Spinal cord (tissue), 10 donors: ENCODE results near the gene PLA2G4D. TPM values are rescaled to one million over a fixed set of nuclear protein-coding genes. Genes with fewer than 3 reads are reported as not detected.

Experiments used
- DNase-seq, 6 donors: peaks; one replicate each; pipeline versions ENCODE4 v3.0.0 to v3.0.0-alpha.2; 2013 to 2015; ENCODE audit warnings: low spot score in 6 of 6, low read depth in 4 of 6
- H3K27ac ChIP-seq: one replicate; pipeline ENCODE4 v1.5.1; 2013; ENCODE audit warnings: low read depth, low read length, control low read depth
- H3K27me3 ChIP-seq: one replicate; pipeline ENCODE4 v1.6.1; 2013; ENCODE audit warnings: low read length; ENCODE audit not compliant: control insufficient read depth, insufficient read depth
- H3K36me3 ChIP-seq: one replicate; pipeline ENCODE4 v1.6.1; 2013; ENCODE audit warnings: low read length; ENCODE audit not compliant: control insufficient read depth, insufficient read depth
- H3K4me1 ChIP-seq: one replicate; pipeline ENCODE4 v1.6.1; 2013; ENCODE audit warnings: low read length; ENCODE audit not compliant: control insufficient read depth, insufficient read depth
- H3K4me3 ChIP-seq: one replicate; pipeline ENCODE4 v1.5.1; 2013; ENCODE audit warnings: low read depth, low read length, control low read depth
- H3K9me3 ChIP-seq: one replicate; pipeline ENCODE4 v1.6.1; 2013; ENCODE audit warnings: low read length; ENCODE audit not compliant: control insufficient read depth, insufficient read depth
- WGBS: methylation state at CpG from one replicate; pipeline ENCODE4 v1.1.5; 2013; ENCODE audit warnings: missing lambda C conversion rate; ENCODE audit not compliant: insufficient coverage; 5-methylcytosine and 5-hydroxymethylcytosine counted together
- polyA plus RNA-seq, 2 donors: library from polyadenylated mRNA; unstranded; fragments of 120-200 nt; gene quantifications; one replicate each; pipeline ENCODE4 v1.2.1, GENCODE V29; 2013; ENCODE audit not compliant: insufficient read length in 2 of 2
- total RNA-seq, 2 donors: library from RNA; depleted of rRNA in 1 of 2; stranded (reverse); fragments of 120-200 nt in 1 of 2; fragments of >200 nt in 1 of 2; gene quantifications; one replicate each; pipeline versions ENCODE4 v1.2.3 to v1.2.4, GENCODE V29; 2013 to 2014
- donor health status: healthy.

Gene PLA2G4D
- total and polyA plus RNA-seq, 4 donors, result 0.06 to 0.26 (median 0.10) TPM

DNA sequence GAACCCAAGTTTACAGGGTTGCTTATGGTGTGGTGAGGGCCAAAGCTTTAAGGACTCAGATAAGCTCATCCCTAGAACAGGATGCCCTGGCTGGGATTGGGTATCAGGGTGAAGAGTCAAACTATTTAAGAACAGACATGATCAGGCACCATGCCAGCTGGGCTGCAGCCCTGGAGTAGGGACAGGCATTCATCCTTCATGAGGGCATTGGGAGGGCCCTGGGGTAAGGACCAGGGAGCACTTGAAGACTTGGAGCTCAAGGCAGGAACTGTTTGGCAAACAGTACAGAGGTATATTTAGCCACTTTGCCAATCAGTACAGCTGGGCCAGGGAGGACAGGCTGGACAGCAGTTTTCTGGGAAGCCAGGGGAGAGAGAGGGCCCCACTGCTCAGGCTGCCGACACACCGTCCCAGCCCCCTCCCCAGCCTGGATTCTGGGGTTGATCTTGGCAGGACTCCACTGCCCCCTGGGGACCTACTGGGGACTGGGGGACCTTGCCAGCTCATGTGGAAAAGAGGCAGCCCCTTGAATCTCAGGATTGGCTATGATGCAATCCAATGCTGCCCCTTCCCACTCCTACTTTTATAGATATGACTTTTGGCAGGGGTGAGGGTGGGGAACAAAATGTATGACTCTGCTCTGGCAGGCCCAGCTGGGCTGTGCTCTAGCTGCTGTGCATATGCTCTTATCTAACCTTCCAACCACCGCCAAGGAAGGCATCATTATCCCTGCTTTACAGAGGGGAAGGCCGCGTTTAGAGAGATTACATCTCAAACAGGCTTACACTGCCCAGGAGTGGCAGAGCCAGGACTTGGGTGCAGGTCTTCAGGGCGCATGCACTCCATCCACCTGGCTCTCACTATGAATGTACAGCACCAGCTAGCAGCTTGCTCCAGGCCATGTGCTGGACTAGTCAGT is 75.8 kb downstream of the PLA2G4D start:
- no peak for DNase-seq
- 46% methylated on average over 3 of the region's 6 CpGs for WGBS
- H3K4me1 ChIP-seq, result peaks cover 5% of the 10 kb centered on the region
- peaks cover 4% of the 10 kb centered on the region for H3K9me3 ChIP-seq
- no peaks in the 10 kb centered on the region for H3K27me3 ChIP-seq
- H3K4me3 ChIP-seq, result no peak overlapping the region
- no peaks in the 10 kb centered on the region for H3K36me3 ChIP-seq
- no peak overlapping the region for H3K27ac ChIP-seq

Other genes with a start within 250 kb of the PLA2G4D start
- 1 to 10 TPM in 1 of 2 donors, under 1 TPM in 1; 0.69 to 2.9 TPM for gene SPTBN5, start 200.5 kb downstream of the PLA2G4D start, total RNA-seq
- gene SPTBN5, start 200.5 kb downstream of the PLA2G4D start, polyA plus RNA-seq, result 1 to 10 TPM; 2.0 to 4.2 TPM
- 10 to 100 TPM in 1 of 2 donors, 1 to 10 TPM in 1; 8.9 to 12.3 TPM for gene EHD4, start 122.0 kb downstream of the PLA2G4D start, total RNA-seq
- gene EHD4, start 122.0 kb downstream of the PLA2G4D start, polyA plus RNA-seq, result 1 to 10 TPM; 6.8 to 8.1 TPM
- gene PLA2G4E, start 73.5 kb downstream of the PLA2G4D start, total RNA-seq, result not detected
- gene PLA2G4E, start 73.5 kb downstream of the PLA2G4D start, polyA plus RNA-seq, result not detected
- under 1 TPM in 1 of 2 donors, not detected in 1; 0.11 TPM for gene PLA2G4F, start 62.1 kb upstream of the PLA2G4D start, total RNA-seq
- under 1 TPM; 0.21 to 0.25 TPM for gene PLA2G4F, start 62.1 kb upstream of the PLA2G4D start, polyA plus RNA-seq
- 10 to 100 TPM; 61.4 to 65.1 TPM for gene VPS39, start 113.7 kb upstream of the PLA2G4D start, total RNA-seq
- 10 to 100 TPM; 68.8 to 77.6 TPM for gene VPS39, start 113.7 kb upstream of the PLA2G4D start, polyA plus RNA-seq
- gene GANC, start 178.6 kb upstream of the PLA2G4D start, total RNA-seq, result 10 to 100 TPM; 23.1 to 24.8 TPM
- gene GANC, start 178.6 kb upstream of the PLA2G4D start, polyA plus RNA-seq, result 10 to 100 TPM; 19.7 to 20.9 TPM
- 10 to 100 TPM; 59.7 to 95.1 TPM for gene TMEM87A, start 178.9 kb upstream of the PLA2G4D start, total RNA-seq
- 10 to 100 TPM; 52.6 to 56.5 TPM for gene TMEM87A, start 178.9 kb upstream of the PLA2G4D start, polyA plus RNA-seq